GM18867 (cell line): Measurements from ENCODE around the gene PPP1R13B.
"Not testable (repeated sequence)": the region's sequence is repeated elsewhere in the genome, so short reads cannot be mapped to it uniquely, and the experiment has no call there.

Experiments
- ATAC-seq: cut with Tn5 transposase; IDR thresholded peaks from one replicate; pipeline ENCODE4 v1.9.1; 2021; ENCODE audit warnings: mild to moderate bottlenecking, moderate library complexity; ENCODE audit not compliant: unreplicated experiment

The PPP1R13B gene

DNA sequence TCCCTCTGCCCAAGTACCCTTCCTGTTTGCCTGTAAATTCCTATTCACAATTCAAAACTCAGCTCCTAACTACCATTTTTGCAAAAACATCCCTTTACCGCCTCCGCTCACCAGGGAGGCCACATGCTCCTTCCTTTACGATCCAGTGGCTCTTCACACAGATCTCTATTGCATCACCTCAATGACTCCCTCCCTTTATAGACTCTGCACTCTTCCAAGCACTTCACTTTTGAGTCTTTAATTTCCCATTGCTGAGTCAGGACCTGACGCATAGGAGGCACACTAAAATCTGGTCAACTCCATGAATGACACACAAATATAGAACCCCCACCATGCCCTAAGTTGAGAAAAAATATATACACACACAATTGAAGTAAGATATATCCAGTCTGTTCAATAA, 45.9 kb downstream of the PPP1R13B start:
- no peak for ATAC-seq

DNA sequence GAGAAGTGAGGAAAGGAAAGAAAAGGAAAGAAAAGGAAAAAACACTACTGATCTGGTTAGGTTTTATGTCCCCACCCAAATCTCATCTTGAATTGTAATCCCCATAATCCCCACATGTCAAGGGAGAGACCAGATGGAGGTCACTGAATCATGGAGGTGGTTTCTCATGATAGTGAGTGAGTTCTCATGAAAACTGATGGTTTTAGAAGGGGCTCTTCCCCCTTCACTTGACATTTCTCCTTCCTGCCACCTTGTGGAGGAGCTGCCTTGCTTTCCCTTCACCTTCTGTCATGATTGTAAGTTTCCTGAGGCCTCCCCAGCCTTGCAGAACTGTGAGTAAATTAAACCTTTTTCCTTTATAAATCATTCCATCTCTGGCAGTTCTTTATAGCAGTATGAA, 54.2 kb downstream of the PPP1R13B start:
- not testable (repeated sequence) for ATAC-seq

DNA sequence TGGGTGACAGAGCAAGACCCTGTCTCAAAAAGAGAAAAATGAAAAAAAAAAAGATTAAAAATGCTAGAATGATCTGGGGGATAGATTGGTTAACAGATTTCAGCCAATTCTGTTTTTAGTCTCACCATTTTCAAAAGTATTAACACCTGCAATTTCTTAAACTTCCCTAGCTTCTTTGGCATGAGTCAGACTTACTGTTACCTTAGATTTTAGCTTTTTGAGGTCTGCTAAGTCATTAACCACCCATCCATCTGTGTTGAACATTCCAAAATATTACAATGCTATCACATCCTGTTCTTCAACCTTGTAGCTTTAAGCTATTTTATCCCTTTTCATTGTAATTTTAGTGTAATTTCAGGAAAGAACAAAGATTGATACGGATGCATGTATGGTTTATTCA, 59.3 kb downstream of the PPP1R13B start:
- no peak for ATAC-seq

DNA sequence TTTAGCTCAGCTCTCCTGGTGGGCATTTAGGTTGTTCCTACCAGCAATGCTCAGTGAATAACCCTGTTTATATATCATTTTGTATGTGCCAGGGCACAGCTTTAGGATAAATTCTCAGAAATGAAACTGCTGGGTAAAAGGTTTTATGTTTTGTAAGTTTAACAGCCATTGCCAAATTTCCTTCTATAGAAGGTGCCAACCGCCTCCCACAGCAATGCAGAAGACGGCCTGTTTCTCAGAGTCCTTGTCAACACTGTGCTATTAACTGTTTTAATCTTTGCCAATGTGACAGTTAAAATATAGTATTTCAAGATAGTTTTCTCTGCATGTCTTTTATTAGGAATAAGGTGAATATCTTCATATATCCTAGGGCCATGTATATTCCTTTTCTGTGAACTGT, 65.0 kb downstream of the PPP1R13B start:
- no peak for ATAC-seq

DNA sequence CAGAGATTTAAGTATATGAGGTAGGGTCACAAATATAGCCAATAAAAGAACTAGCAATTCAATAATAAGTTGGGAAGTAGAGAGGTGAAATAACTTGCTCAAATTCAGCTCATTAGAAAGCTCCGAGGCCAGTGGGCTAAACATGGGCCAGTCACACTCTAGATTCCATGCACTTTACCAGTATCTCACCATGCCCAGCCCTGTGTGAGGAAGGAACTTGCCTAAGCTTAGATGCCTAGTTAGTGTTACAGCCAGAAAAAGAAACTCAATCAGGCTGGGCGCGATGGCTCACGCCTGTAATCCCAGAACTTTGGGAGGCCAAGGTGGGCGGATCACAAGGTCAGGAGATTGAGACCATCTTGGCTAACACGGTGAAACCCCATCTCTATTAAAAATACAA, 71.1 kb downstream of the PPP1R13B start:
- not testable (repeated sequence) for ATAC-seq

DNA sequence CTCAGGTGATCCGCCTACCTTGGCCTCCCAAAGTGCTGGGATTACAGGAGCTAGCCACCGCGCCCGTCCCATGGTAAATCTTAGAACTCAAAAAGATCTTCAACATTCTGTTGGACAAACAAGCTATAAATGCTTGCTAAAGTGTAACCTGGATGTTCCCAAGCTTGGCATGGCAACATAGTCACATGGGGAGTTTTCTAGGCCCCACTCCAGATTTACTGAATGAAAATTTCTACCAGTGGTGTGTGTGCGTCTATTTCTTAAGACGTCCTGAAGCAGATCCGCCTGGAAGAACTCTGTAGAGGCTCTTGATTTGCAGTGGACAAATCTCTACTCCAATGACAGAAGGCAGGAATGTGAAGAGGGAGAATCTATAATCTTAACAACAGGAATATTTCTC, 71.9 kb downstream of the PPP1R13B start:
- ATAC-seq: no peak

DNA sequence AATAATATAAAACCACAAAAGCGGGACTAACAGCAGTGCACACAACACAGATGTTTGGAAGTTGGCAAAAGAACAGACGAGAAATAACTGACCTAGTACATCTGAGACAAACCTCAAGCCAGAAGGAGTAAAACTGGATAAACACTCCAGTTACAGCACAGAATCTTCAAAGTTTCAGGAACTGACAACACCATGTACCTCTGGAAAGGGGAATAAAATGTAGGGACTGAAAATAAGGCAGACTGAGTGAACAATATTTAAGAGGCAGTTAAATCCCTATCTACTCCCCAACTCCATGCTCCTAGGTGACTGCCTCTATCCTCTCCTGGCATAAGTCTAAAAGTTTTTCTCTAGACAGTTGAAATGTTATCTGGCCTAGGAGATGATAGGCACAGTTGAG, 73.9 kb downstream of the PPP1R13B start:
- ATAC-seq: no peak

DNA sequence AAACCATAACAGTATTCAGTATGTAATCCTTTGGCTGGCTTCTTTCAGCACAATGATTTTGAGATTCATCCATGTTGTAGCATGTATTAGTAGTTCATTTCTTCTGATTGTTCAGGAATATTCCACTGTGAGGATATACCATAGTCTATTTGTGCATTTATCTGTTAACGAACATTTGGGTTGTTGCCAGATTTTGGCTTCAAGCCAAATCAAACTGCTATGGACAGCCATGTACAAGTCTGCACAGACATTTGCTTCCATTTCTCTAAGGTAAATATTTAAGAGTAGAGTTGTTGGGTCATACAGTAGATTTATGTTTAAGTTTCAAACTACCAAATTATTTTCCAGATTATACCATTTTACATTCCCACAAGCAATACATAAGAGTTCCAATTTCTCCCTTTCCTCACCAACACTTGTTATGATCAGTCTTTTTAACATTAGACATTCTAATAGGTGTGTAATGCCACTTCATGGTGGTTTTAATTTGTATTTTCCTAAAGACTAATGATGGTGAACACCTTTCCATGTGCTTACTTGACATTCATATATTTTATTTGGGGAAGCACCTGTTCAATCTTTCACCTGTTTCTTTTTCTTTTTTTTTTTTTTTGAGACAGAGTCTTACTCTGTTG, 75.2 kb downstream of the PPP1R13B start:
- no peak for ATAC-seq

DNA sequence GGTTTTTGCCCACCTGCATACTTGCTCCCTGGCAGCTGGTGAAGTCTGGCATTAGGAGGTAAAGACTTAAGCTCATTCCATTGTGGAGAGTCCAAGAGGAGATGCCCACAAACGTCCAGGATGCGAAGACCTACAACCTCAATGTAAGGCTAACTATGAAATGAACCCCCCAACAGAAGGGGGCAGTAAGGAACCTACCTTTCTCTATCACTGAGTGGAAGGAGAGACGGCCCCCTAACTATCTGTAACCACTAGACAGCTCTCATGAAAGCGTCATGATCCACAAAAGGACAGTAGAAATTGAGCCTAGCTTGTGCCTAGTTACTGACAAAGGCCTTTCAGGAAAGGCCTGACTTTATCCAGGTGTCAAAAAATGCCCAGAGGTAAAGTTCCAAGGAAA, 76.5 kb downstream of the PPP1R13B start:
- no peak for ATAC-seq

DNA sequence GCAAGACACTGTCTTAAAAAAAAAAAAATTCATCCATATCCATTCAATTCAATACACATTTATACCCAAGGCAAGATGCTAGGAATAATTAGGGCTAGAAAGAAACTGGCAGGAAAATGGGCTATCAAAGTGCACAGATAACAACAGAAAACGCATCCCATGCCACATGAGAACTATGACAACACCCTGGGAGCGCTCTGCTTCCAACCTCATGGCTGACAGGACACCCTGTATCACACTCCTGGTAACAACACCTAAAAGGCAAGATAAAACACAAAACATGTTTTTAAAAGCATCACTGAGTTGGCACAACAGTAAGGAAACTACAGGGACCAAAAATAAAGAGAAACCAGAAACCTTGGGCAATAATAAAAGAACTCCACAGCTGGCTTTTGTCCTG, 76.9 kb downstream of the PPP1R13B start:
- ATAC-seq: no peak

DNA sequence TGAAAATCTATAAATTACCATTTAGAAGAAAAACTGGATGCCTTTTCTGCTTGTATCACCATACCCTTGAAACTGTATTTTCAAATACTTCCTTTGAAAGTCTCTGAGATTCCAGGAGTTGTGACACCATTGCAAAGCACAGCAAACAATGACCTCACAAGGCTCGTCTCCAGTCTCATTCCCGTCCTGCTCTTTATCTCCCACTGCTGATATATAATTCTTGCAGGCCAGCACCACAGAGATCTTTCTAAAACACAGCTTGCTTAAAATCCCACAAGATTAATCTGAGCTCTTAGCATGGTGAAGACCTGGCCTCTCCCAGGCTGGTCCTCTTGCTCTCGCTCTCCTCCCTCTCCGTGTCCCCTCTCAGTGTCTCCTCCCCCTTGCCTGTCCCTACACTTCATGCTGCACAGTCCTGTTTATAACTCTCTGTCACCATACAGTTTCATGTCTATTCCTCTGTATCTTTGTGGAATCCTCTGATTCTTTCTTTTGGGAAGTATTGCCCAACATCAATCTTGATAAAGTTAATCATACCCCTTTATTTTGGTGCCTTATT, 80.0 kb downstream of the PPP1R13B start:
- no peak for ATAC-seq

DNA sequence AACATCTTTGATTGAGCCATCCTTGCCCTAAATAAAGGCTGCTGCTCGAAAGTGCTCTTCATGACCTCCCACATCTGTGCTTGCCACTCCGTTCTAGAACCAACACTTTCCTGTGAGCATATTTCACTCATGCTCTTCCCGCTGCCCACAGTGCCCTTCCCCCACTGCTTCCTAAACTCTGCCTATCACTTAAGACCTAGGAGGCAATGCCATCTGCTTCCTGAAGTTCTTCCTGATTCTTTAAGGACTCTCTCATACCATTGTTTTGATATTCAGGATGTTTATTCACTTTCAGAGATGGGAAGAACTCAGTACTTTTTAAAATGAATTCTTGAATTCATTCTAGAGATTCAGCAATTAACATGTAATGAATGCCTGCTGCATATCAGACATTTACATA, 81.8 kb downstream of the PPP1R13B start:
- ATAC-seq: no peak

DNA sequence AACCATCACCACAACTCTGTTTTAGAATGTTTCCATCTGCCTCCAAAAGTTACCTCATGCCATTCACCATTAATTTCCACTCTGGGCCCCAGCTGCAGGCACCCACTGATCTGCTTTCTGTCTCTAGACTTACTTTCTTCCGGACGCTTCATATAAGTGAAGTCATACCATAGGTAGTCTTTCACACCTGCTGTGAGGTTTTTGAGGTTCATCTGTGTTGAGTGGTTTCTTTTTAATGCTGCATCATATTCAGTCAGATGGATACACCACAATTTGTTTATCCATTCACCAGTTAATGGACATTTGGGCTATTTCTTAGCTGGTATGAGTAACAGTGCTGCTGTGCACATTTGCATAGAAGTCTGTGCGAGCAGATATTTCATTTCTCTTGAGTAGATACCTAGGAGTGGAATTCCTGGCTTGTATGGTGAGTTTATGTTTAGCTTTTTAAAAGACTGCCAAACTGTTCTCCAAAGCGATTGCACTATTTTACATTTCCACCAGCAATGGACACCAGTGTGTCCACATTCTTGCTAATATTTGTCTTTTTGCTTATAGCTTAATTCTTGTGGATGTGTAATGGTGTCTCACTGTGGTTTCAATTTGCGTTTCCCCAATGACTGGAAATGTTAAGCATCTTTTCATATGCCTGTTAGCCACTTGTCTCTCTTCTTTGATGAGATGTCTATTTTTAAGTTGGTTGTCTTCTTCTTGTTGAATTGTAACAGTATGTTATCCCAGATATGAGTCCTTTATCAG, 83.5 kb downstream of the PPP1R13B start:
- peak; percentile 88 for ATAC-seq

DNA sequence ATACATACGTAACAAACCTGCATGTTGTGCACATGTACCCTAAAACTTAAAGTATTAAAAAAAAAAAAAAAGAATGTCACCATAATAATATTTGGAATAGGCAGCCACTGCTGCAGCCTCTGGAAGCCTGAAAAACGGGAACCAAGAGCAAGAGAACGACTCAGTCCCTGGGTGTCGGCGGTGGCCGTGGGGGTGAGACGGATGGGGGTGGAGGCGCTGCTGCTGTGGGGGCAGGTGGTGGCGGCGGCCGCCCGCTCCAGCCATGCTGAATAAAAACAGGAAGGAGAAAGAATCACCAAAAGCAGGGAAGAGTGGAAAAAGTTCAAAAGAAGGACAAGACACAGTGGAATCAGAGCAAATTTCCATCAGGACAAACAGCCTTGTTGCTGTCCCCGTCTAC, 84.8 kb downstream of the PPP1R13B start:
- no peak for ATAC-seq

DNA sequence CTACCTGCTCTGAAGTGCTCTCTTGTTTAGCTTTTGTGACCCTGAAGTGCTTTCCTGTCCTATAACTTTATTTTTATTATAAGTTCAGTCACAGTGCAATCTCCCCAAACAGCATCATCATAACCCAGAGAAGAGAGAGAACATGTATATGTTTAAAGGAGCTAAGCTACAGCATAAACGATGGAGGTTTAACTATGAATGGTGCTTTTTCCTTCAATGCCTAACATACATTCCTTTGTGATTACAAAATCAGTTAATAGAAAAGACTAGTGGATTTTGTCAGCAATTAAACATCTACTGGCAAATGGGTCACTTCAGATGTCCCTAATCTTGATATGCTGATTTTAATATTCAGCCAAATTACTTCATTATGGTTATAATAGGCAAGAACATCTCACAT, 85.3 kb downstream of the PPP1R13B start:
- ATAC-seq: no peak

DNA sequence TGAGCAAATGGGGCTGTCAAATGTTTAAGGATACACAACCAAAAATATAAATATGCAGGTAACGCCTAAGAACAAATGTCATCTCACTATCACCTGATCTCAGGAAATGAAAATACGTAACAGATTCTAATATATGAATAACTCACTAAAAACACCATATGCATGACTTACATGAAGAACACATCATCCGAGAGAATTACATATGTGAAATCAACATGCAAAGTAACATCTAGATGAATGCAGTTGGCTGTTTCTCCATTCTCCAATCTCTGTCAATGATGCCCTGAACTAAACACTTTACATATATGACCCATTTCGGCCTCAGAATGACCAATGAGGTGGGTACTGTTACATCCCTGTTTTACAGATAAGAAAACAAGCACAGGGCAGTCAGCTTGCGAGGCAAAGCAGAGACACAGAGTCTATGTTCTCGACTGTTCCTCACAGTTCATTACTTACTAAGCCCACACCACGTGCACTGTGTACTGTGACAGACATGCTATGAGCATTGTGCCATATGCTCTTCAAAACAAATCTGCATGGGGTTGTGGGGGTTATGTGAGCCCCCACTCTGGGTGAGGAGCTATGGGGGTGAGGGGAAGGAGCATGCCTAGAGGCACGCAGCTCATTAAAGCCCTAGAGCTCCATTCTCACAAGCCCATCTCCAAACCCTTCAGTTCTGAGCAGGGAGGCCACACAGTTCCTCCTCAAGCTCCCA, 89.2 kb downstream of the PPP1R13B start:
- ATAC-seq: no peak

DNA sequence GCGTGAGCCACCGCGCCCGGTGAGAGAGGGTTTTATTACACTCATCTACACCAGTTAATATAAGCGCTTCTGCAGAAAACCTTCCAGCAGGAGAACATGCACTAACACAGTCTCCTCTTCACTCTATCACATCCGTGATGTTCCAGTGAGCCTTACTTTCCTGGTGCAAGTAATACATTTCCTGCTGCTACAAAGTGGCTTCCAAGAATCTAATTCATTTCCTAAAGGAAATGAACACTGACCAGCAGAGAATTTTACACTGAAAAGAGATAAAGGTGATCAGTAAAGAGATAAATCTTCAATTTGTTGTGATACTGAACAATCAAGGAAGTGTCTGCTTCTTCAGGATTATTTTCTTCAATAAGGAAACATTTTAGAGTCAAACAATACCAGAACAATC, 92.3 kb downstream of the PPP1R13B start:
- ATAC-seq: no peak

DNA sequence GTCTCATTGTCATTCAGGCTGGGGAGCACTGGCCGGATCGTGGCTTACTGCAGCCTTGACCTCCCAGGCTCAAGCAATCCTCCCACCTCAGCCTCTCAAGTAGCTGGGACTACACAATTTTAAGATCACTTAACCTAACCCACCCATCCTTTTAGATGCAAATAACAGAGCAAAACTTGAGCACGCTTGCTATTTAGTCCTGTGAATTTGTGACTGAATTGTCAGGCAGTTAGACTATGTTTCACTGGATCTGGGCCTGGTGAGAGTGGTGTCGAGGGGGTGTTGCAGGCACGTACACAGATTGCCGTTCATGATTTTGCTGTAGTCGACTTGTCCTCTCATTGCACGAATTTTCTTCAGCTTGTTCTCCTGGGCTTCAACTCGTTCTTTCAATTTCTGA, 93.6 kb downstream of the PPP1R13B start:
- ATAC-seq: no peak

DNA sequence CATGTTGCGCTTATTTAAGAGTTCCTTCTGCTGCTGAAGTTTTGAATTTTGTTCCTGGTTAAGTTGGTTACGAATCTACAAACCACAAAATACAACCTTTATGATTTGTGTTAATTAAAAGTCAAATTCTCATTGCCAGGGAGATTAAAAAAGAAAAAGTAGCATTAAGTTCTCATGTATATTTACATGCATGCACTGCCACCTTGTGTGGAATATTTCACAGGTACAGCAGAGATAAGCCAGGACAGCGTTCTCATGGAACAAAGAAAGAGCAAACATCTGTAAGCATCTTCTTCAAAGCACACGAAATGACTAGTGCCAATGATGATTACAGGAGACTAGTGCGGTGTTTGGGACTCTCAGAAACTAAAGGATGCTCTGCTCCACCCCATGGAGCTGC, 97.5 kb downstream of the PPP1R13B start:
- no peak for ATAC-seq

DNA sequence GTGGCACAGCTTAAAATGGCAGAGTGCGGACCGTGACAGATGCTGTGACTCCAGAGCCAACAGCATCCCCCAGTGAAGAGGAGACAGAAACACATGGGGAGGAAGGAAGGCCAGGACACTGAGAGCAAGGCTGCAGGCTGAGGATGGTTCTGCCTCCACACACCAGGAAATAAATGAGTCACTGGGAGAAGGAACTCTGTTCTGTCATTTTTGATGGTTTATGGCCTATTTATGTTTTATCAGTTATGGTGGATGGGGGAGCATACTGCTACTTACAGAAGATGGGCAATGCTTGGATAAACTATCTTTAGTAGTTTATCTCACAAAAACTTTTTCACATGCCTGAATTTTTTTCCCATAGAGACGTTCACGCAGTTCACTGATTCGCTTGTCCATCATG, 97.9 kb downstream of the PPP1R13B start:
- no peak for ATAC-seq

DNA sequence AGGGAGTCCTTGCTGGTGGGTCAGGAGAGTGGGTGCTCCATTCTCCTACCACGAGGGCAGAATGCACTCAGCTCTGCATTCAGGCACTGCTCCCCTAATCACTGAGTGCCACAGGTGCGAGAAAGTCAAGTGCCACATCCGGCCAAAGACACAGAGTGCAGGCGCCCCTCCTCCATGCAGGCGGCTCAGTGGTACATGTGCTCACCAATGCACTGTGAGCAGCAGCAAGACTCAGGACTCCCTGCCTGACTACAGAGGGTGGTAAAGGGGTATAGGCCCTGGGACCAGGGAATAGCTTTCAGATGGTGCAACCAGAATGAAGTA, 98.9 kb downstream of the PPP1R13B start:
- ATAC-seq: no peak

DNA sequence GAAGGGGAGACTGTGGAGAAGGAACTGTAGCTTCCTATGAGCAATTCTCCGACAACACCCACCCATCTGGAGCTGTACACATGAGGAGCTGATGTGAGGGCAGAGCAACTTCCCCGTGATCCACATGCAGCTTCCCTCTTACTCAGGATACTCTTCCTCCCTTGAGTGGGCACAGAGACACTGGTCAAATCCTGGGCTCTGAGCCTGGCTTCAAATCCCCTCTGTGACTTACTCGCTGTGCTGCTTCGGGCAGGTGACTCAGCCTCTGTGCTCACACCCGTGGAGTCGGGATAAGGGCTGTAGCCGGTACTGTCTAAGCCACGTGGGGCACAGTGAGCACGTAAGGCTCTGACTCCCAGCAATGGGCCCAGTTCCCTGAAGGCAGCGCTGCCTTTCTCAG, 100.7 kb downstream of the PPP1R13B start:
- ATAC-seq: no peak
